GM21390 (cell line): ENCODE measurements around the gene CBX8.
"Not testable (repeated sequence)": the region's sequence is repeated elsewhere in the genome, so short reads cannot be mapped to it uniquely, and the experiment has no call there.

Experiments
- ATAC-seq: cut with Tn5 transposase; IDR thresholded peaks from one replicate; pipeline ENCODE4 v1.9.1; 2021; ENCODE audit not compliant: unreplicated experiment

The CBX8 gene

DNA sequence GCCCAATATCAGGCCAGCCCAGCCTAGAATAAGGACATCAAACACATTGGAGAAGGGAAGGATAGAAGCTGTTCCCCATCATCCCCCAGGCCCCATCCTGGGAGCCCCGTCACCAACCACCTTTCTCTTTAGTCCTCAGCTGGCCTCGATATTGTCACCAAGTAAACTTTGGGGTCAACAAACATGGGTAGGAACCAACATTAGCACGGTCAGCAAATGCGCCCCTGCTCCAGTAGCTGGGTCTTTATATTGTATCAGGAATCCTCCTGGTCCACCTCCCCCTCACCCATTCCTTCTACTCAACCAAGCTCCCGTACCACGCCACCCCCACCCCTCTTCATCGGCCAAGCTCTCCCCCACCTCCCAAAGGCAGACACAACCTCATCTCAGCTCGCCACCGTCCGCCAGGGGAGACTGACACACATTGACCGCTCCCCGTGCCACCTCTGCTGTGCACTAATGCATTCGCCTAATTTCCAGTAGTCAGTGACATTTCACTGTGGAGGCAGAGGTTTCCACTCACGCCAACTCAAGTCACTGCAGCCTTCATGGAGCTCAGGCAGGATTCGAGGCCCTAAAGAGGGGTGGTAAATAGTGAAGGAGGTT, 39.6 kb downstream of the CBX8 start:
- ATAC-seq: no peak

DNA sequence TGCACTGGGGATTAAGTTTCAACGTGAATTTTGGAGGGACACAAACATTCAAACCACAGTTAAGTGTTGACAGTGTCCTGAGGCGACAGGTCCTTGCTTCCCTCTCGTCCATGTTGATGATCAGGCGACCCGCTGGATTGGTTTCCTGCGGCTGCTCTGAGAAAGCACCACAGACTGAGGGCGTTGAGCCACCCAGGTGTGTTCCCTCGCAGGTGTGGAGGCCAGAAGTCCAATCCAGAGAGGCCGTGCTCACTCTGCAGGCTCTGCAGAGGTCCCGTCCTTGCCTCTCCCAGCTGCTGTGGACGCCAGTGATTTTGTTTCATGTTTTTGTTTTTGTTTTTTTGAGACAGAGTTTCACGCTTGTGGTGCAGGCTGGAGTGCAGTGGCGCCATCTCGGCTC, 41.3 kb downstream of the CBX8 start:
- no peak for ATAC-seq

DNA sequence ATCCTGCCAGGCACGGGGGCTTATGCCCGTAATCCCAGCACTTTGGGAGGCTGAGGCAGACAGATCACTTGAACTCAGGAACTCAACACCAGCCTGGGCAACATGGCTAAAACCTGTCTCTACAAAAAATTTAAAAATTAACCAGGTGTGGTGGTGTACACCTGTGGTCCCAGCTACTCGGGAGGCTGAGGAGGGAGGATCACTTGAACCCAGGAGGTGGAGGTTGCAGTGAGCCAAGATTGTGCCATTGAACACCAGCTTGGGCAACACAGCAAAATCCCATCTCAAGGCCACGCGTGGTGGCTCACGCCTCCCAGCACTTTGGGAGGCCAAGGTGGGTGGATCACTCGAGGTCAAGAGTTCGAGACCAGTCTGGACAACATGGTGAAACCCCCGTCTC, 42.0 kb downstream of the CBX8 start:
- not testable (repeated sequence) for ATAC-seq

DNA sequence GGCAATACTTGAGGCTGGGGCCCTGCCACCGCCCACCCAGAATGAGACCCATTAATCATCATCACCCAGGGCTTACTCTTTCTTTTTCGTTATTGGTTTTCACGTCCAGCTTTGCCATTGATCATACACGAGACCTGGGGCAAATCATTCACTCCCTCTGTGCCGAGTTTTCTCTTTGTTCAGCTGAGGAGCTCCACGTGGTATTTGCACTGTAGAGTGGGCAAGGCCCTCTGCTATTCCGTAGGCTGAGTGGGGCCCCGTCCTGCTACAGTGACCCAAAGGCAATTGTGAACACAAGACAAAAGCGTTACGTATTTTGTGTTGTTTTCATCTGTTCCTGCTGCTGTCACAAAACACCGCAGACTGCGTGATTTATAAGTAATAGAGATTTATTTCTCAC, 42.5 kb downstream of the CBX8 start:
- ATAC-seq: no peak

DNA sequence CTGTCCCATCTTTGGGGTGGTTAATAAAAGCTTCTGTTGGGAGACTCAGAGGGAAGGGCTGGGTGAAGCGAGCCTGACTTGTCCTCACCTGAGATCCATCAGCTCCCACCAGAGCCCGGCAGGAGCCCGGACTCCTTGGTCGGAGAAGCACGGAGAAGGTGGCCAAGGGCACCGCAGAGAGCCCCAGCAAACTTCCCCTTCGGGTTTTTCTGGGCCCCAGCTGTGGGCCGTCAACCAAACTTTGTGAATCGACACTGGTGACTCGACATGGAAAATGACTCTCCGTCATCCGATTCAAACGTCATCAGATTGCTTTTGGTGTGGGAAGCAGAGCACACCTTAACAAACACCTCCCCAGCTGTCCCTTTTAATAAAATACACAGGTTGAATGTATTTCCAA, 44.7 kb downstream of the CBX8 start:
- ATAC-seq: no peak

DNA sequence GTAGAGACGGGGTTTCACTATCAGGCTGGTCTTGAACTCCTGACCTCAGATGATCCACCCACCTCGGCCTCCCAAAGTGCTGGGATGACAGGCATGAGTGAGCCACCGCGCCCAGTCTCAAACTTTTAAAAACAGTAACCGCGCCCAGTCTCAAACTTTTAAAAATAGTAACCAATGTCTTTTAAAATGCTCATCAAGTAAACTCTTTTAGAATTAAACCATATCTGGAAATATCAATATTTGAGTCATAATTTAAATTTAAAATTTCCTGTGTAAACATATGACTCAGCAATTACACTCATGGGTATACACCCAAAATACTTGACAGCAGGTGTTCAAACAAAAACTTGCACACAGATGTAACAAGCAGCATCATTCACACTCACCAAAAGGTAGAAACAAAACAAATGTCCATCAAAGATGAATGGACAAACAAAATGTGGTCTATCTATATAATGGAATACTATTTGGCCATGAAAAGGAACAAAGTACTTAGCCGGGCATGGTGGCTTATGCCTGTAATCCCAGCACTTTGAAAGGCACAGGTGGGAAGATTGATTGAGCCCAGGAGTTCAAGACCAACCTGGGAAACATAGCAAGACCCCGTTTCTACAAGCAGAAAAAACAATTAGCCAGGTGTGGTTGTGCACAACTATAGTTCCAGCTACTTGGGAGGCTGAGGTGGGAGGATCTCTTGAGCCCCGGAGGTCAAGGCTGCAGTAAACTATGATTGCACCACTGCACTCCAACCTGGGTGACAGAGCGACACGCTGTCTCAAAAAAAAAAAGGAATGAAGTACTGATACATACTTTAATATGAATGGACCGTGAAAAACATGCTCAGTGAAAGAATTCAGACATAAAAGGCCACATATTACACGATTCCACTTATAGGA, 46.0 kb downstream of the CBX8 start:
- ATAC-seq: no peak

DNA sequence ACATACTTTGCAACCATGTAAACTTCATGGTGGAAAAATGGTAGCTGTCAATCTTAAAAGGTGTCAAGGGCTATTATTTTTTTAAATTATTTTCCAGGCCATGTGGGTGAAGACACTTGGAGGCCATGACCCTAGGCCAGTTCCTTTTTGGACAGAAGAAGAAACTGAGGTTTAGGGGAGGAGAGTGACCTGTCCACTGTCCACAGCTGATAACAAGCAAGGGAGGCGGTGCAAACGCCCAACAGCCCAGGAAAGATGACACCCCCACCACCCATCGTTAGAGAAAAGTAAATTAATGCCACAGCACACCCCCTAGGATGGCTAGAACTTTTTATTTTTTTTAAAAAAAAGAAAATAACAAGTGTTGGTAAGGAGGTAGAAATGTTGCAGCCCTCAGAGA, 46.9 kb downstream of the CBX8 start:
- ATAC-seq: no peak

DNA sequence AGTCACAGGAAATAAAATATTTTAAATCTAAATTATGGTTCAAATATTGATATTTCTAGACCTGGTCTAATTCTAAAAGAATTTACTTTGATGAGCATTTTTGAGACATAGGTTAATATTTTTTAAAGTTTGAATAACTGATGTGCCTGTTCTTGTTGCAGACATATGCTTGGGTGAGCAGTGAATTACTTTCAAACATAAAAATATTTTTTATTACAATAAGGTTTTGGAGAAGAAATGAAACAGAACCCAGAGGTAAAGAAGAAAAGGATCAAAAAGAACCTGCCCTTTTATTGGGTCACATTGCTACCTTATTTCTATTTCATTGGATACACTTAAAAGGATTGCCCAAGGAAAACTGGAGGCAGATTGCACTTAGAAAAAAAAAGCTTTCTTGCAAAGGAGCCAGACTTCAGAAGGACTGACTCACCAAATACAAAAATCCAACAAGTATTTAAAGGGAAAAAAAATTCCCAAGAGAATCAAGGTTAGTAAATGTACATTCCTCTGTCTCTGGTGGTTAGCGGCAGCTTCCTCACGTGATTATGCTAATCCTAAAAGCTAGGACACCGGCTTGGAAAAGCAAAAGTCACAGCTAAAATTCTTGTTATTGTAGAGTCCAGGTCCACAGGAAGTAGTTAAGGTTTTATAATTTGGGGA, 47.6 kb downstream of the CBX8 start:
- ATAC-seq: no peak

DNA sequence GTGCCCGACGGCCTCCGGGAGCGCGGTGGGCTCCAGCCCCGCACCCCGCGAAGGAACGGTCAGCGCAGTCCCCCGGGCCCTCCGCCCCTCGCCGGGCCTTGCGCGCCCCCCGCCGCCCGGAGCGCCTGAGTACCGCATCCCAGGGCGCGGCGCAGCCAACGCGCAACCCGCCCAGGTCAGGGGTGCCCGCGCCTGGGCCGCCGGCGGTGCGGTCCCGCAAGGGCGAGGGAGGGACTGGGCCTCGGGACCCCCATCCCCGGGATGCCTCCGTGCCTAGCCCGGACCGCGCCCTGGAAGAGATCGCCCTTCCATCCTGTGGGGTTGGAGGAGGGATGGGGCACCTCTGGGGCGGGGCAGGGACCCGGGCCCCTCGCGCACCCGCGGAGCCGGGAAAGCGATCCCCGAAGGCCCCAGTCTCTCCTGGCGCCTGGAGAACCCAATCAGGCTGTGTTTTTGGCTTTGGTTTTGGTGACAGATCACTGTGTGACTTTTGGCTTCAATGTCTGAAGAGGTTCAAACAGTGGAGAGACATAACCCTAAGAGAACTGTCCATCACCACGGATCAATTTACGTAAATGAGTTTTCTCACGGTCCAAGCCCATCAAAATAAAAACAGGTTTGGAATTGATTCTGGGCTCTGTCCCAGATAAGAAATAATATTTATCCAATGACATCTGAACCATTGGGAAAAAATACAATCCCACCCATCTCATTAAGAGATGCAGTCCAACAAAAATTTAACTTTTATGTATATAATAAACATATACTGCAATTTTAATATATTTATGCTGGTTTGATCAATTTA, 48.4 kb downstream of the CBX8 start:
- no peak for ATAC-seq

DNA sequence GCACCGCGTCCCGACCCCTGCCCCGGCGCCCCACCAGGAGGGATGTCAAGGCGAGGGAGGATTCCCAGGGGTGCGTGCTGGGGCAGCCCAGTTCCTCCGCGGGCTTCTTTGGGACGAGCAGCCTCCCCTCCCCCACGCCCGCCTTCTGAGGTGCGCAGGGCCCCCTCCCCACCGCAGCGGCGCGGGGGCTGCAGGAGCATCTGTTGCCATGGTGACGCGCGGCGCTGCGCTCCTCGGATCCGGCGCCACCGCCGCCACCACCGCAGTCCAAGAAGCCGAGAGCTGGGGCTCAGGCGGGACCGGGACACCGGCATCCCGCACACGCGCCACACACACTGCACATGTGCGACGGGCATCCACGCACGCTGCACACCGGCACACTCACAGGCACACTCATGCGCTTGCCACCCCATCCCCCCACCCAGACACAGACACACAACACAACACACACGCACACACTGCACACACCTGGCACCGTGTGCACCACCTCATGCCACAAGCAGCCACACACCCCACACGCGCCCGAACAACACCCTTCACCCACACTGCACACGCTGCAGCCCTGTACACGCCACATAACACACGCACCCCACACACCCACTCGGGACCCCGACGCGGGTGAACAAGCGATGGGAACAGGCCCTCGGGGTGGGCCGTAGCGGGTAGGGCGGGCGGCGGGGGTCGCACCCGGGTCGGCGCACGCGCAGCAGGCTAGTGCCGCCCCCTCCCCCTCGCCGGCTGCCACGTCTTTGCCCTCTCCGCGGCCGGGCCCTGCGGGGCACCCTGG, 49.2 kb downstream of the CBX8 start:
- no peak for ATAC-seq

DNA sequence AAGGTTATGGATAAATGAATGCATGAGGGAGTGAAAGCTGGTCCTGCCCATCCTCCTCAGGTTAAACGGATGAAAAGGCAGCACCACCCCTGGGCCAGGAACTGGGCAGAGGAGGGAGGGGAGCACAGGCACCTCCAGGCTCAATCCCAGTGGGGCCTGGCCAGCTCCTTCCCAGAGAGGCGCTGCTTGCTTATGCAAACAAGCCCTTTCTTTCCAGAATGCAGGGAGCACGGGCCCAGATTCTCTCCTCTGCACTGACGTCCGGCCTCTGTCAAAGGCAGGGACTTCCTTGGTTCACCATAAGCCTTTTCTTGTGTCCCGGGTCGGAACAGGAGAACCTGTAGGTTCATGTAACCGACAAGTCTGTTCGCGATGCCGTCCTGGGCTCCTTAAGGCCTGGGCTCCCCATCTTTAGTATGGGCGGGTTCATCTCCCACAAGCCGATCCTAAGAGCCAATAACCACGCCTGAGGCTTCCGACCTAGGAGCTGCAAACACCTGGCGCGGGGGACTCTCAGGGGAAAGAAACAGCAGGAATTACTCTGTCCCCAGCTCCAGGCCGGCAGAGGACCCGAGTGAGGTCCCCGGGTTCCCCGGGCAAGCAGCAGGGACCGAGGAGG, 49.9 kb downstream of the CBX8 start:
- no peak for ATAC-seq

DNA sequence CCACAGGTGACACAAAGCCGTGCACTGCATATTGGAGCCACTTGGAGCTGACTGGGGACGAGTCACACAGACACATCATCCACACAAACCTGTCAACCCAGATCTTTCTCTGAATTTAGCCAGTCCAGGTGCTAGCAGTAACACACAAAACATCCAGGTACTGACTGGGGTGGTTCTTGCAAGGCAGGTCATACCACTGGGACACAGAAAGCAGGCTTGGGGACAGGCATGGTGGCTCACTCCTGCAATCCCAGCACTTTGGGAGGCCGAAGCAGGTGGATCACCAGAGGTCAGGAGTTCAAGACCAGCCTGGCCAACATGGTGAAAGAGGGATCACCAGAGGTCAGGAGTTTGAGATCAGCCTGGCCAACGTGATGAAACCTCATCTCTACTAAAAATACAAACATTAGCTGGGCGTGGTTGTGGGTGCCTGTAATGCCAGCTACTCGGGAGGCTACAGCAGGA, 51.2 kb downstream of the CBX8 start:
- no peak for ATAC-seq

DNA sequence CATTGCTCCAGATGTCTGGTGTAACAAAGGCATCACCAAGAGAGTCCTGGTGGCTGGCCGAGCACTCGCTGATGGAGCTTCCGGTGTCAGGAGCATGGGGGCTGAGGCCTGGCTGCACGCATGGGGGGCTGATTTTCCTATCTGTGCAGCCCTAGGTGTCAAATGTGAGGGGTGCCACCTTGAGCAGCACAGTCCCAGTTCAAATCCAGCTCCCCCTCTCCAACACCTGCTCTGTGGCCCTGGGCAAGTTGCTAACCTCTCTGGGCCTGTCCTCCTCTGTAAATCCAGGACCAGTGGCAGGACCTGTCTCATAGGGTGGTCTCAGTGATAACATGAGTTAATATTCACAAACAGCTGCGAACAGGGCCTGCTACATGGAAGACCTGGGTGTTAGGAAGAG, 53.3 kb downstream of the CBX8 start:
- no peak for ATAC-seq

DNA sequence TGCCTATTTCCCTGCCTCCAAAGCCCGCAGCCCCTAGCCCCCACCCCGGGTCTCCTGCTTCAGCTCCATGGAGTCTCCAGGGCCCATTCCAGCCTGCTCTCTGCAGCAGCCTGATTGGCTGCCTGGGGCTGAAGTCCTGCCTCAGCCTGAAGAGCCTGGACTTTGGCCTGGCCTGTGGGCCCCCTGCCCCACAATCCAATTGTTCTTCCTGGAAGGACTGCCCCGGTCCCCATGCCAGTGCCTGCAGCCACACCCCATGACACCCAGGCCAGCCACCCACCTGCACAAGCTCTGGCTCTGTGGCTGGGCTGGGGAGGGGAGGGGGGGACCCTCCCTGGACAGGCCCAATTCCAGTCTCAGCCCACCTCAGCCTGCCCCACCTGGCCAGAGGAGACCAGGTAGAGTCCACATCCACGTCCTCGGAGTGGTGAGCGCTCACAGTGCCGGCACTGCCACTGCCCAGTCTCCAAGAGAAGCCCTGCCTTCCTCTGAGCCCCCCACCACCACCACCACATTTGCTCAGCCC, 53.9 kb downstream of the CBX8 start:
- ATAC-seq: no peak

DNA sequence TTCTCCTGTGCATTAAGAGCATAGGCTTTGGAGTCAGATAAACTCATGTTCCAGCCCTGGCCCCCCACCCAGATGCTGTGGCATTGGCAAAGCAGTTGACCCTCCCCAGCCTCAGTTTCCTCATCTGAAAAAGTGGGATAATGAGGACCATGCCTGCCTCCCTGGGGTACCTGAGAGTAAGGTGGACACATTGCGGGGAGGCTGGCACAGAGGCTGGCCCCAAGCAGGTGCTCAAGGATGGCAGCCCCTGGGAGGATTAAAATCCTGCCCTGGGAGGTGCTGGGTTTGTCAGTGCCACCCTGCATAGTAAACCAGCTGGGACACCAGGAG, 54.3 kb downstream of the CBX8 start:
- ATAC-seq: no peak
